T-helper 22 cell (primary cell): ENCODE measurements around the gene ATN1.
A peak's percentile ranks its signal among the peaks of the same experiment; 100 is the strongest.
"Not testable (repeated sequence)": the region's sequence is repeated elsewhere in the genome, so short reads cannot be mapped to it uniquely, and the experiment has no call there.

Source experiments
- DNase-seq: peaks from one replicate; pipeline ENCODE4 v3.0.0-alpha.2; 2020; ENCODE audit warnings: low read depth

The ATN1 gene

GRCh38 chr12:6904280-6905276, 23.2 kb upstream of the ATN1 start, which contains the start of gene LRRC23:
Gene LRRC23, plus strand, starts transcription at chr12:6904822. Its CDS starts 812 bp downstream, at chr12:6905634.
- DNase-seq, result peak; percentile 98

GRCh38 chr12:6905414-6906040, 22.2 kb upstream of the ATN1 start:
- DNase-seq, result no peak

- DNase-seq, result not testable (repeated sequence)
These were observed 19.6 kb upstream of the ATN1 start for GRCh38 chr12:6908141-6908540.

- DNase-seq, result no peak
These were observed 18.2 kb upstream of the ATN1 start for GRCh38 chr12:6909421-6910145.

- no peak for DNase-seq
These were observed 15.4 kb upstream of the ATN1 start for GRCh38 chr12:6912164-6912935.

- peak; percentile 82 for DNase-seq
These were observed 13.4 kb upstream of the ATN1 start, which contains the start of gene ENO2 for GRCh38 chr12:6914246-6914946. Gene ENO2, plus strand, starts transcription at chr12:6914580. Its CDS starts 1,253 bp downstream, at chr12:6915833.

GRCh38 chr12:6914947-6915788, 12.6 kb upstream of the ATN1 start:
- no peak for DNase-seq

GRCh38 chr12:6915789-6916285, 11.9 kb upstream of the ATN1 start:
- no peak for DNase-seq

GRCh38 chr12:6916426-6917200, 11.1 kb upstream of the ATN1 start:
- no peak for DNase-seq

- DNase-seq, result no peak
These were observed 10.1 kb upstream of the ATN1 start for GRCh38 chr12:6917491-6918231.

- DNase-seq, result no peak
These were observed 8.2 kb upstream of the ATN1 start for GRCh38 chr12:6919588-6919987.

- no peak for DNase-seq
These were observed 6.2 kb upstream of the ATN1 start for GRCh38 chr12:6921539-6921938.

- no peak for DNase-seq
These were observed 5.5 kb upstream of the ATN1 start for GRCh38 chr12:6921996-6922946.

GRCh38 chr12:6923003-6923732, 4.6 kb upstream of the ATN1 start:
- DNase-seq, result no peak

- no peak for DNase-seq
These were observed 3.9 kb upstream of the ATN1 start for GRCh38 chr12:6923851-6924250.

- DNase-seq, result no peak
These were observed 2.6 kb upstream of the ATN1 start for GRCh38 chr12:6925239-6925539.
